SJSA1 (cell line): ENCODE data around the gene TSPAN8. TPM values are rescaled to one million over a fixed set of nuclear protein-coding genes. Genes with fewer than 3 reads are reported as not detected.

ENCODE experiments used
- total RNA-seq: library from RNA; depleted of rRNA; stranded (reverse); fragments of >200 nt; shearing (Covaris generic); gene quantifications from 2 replicates; pipeline ENCODE4 v1.2.3, GENCODE V29; 2014; rRNA removed

The TSPAN8 gene
- total RNA-seq, 1 experiment from 2014 or later: not detected

Other genes with a start within 250 kb of the TSPAN8 start
- 1.6 and 3.4 TPM in 2 replicates for gene PTPRR, start 237.3 kb downstream of the TSPAN8 start, total RNA-seq